Activated CD4-positive, alpha-beta T cell treated with anti-CD3 and anti-CD28 coated beads for 4 hours (primary cell): ENCODE data around the gene PPEF2.
A peak's percentile ranks its signal among the peaks of the same experiment; 100 is the strongest.
"Not testable (repeated sequence)": the region's sequence is repeated elsewhere in the genome, so short reads cannot be mapped to it uniquely, and the experiment has no call there.

ENCODE experiments used
- DNase-seq, 2 donors: peaks; one replicate each; pipeline ENCODE4 v3.0.0-alpha.2; 2020

PPEF2 gene, protein sequence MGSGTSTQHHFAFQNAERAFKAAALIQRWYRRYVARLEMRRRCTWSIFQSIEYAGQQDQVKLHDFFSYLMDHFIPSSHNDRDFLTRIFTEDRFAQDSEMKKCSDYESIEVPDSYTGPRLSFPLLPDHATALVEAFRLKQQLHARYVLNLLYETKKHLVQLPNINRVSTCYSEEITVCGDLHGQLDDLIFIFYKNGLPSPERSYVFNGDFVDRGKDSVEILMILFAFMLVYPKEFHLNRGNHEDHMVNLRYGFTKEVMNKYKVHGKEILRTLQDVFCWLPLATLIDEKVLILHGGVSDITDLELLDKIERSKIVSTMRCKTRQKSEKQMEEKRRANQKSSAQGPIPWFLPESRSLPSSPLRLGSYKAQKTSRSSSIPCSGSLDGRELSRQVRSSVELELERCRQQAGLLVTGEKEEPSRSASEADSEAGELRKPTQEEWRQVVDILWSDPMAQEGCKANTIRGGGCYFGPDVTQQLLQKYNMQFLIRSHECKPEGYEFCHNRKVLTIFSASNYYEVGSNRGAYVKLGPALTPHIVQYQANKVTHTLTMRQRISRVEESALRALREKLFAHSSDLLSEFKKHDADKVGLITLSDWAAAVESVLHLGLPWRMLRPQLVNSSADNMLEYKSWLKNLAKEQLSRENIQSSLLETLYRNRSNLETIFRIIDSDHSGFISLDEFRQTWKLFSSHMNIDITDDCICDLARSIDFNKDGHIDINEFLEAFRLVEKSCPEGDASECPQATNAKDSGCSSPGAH

DNA sequence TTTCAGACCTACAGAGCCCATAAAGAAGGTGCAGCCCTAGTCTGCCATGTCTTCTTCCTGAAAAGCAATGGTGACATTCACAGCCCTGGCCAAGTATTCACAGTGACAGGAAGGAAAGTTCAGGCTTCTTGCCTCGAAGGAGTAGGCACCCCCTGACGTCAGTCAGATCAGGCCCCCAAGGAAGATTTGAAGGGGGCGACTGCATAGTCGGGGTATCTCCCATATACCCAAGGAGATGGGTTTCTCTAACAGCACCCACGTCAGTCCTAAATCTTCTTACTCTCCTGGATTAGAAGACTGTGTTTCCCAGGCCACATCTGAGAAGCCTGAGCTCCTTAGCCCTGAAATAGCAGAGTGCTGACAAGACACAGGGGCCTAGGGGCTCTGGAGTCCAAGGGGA lies at the start of gene PPEF2:
TSS of gene PPEF2 (minus strand) at position 101 of the 400 bp plus-strand sequence. CDS start 6,127 bp downstream, outside the sequence.
- no peak for DNase-seq

DNA sequence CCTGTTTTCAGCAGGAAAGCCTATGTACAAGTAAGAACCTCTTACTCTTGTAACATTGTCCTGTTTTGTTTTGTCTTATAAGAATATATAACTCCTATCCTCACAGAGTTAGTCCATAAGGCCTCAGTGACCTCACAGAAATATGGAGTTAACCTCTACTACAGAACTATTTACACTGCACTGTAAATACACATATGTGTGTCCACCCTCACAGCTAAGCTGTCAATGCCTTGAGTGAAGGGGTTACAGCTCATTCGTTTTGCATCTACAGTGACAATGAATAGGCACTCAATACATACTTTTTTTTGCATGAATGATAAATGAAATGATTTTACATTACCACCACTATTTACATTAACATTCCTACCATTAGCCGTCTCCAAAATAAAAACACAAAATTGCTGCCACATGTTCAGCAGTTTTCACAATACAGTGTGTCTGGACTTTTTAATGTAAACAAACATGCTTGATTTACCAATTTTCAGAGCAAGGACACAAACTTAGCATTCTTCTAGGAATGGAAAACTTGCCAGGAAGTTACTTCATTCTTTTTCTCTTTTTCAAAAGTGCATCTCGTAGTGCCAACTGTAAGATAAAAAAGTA lies 48.1 kb upstream of the PPEF2 start:
- DNase-seq = no peak

DNA sequence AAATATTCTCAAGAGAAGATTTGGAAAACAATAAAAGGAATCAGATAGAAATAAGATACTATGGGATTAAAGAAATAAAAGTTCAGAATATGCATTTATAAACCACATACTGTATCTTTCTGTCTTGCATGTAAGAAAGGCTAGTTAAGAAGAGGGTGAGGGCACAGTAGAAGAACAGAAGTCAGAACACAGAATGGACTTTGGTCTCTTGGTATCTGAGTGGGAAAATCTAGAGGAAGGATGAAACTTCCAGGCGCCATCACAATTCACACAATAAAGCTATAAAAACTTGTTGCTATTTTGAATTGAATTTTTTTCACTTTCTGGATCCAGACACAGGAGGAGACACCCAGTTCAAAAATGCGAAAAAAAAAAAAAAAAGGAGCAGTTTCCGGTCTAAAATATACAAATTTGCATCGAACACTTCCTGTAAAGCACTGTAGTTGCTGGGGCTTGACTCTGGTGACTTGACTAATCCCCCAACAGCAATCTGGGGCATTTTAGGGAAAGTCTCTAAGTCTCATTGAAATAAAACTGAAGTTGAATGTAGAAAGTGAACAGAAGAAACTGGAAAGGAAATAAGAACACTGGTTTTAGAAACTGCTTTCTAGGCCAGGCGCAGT lies 46.7 kb upstream of the PPEF2 start:
- no peak for DNase-seq

DNA sequence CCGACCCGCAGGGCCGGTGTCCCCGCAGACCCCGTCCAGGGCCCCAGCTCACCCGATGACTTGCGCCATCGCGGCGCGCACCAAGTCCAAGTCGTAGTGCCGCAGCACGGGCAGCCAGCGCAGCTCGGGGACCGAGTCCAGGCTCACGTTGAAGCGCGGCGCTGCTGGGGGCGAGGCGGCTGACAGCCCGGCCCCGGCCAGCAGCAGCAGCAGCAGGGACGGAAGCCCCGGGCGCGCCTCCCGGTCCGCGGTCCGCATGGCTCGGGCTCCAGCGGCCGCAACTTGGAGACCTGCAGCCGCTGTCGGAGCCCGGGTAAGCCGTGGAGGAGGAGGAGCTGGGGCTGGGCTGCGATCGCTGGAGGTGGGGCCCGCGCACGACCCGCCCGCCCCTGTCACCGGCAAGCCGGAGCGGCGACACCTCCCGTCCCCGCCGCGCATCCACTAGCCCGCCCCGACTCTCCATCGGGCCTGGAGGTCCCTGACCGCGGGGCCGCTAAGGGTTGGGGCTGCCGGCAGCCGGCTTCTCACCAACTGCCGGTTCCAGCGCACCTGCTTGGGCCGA lies 38.5 kb upstream of the PPEF2 start, which contains the start of gene NAAA:
TSS of gene NAAA (minus strand) at position 322 of the 562 bp plus-strand sequence. CDS start at position 258, 64 bp downstream.
- peak; percentile 74 for DNase-seq

DNA sequence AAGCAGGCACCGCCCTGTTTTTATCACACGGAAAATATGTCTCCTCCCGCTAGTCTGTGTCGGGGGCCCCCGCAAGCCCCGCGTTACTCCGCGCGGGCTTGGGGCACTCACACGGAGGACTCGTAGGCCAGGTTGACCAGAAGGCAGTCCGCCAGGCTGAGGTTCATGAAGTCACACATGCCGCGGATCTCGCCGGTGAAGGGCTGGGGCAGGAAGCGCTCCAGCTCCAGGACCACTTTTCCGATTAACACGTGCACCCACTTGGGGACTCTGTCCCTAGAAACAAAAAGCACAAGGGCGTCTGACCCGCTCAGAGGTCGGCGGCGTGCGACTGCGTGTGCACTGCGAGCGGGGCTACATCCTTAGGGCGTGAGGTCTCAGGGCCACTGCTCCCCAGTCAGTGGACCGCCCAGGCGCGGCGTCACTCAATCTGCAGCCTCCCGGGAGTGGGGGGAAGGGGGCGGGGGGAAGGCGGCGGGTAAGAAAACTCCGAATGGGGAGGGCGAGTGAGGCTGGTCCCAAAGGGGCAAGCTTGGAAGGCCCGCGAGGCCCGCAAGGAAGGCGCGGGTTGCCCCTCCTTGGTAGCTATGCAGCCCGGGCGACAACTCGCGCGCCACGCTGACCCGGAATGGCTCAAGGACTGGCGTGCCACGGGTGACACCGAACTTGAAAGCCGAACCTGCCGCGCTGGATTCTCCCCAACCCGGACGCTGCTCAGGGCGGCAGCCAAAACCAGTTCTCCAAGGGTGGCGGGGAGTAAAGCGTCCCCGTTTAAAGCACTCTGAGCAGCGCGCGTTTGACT lies 37.8 kb upstream of the PPEF2 start:
- DNase-seq = peak; percentile 68 to 71

DNA sequence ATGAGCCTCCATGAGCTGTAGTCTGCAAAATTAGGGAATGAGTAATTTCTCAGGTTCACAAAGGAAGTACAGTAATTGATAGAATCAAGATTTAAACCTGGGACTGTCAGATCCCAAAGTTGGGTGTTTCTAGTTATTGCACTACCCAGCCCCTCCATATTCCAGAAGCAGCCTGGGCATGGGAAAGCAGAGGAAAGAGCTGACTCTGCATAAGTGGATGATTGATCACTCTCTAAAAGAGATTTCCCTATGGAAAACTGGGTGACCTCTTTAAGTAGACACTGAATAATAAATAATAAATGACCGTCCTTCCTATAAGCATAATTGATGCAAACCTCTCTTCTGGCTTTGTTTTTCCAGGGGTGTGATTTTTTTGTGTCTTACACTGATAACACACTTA lies 33.4 kb upstream of the PPEF2 start:
- DNase-seq = no peak

DNA sequence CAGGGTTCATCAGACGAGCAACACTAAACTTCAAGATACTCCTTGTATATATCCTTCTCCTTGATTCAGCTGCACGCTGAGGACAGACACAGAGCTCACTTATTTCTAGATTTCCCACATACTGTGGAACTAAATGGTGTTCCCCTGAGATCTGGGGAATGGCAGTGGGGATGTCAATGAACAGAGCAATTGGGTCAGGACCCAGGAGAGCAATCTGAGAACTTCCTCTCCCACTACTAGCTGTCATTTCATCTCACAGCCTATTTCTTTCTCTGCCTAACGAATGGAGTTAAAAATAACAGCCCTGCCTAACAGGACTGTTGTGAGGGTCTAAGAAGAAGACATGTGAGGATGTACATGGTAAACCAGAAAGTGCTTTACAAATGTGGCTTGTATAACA lies 27.9 kb upstream of the PPEF2 start:
- DNase-seq = no peak

DNA sequence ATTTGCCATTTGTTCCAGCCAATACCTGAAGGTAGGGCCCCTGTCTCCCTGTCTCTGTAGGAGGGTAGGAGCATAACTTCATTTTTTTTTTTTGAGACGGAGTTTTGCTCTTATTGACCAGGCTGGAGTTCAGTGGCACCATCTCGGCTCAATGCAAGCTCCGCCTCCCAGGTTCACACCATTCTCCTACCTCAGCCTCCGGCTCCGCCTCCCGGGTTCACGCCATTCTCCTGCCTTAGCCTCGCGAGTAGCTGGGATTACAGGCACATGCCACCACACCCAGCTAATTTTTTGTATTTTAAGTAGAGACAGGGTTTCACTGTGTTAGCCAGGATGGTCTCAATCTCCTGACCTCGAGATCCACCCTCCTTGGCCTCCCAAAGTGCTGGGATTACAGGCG lies 22.7 kb upstream of the PPEF2 start:
- DNase-seq = not testable (repeated sequence)

DNA sequence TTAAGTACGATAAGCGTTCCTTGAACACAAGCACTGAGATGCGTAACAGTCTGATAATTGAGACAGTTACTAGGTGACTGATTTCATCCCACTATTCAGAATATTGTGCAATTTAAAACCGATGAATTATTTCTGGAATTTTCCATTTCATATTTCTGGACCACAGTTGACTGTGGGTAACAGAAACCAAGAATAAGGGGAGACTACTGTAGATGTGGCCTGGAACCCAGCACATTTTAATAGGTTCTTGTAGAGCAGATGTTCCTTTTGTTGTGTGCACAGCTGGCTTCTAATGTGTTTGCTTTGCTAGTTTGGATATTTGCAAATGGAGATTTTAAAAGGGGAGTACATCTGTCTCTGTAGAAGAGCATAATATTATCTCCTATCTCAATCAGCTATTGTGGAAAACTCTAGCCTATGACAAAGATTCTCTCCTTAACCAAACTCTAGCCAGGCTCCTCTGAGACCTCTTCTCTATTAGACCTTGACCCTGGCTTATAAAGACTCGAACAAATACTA lies 22.1 kb upstream of the PPEF2 start:
- DNase-seq = no peak

DNA sequence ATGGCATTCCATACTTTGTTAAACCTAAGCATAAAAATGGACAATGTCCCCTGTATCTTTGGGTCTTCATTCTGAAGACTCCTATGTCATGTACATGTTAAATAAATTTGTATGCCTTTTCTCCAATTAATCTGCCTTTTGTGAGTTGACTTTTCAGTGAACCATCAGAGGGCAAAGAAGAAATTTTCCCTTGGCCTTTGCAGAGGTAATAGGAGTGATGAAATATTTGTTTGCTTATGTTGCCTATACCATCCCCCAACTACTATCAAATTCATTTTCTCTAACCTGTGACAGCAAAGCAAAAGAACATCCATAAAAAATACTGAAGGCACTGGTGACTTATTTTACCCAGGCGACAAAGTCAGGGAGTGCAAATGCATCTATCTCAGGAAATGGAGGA lies 20.3 kb upstream of the PPEF2 start:
- DNase-seq = no peak

DNA sequence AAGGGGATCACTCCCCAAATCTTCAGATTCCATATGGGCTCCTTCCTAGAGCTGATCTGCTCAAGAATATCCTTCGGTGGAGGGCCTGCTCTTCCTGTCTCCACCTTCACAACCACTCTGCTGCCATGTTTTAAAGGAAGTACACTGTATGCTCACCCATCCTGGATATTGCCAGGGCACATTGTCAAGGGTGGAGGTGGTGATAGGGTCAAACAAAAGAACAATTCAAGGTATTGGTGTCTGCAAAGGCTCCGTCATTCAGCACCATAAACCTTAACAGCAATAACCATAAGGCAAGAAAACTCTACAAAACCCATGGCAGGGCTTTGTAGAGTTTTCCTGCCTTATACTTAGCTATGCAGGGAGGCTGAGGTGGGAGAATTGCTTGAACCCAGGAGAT lies 19.7 kb upstream of the PPEF2 start:
- DNase-seq = no peak

DNA sequence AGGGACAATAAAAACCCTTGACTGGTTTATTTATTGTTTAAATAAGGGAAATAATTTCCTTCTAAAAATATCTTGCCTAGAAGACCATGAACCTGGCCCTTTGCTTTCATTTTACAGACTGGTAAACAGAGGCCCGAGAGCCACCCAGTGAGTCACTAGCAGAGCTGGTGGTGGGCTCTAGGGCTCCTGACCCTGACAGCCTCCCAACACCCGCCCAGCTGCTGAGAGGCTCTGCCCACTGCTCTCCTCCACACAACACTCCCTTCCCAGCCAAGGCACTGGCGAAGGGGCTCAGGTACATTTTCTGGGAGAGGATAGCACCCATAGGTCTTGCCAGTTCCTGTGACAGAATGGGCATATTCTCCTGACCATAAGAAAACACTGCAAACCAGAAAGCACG lies 18.1 kb upstream of the PPEF2 start:
- no peak for DNase-seq

DNA sequence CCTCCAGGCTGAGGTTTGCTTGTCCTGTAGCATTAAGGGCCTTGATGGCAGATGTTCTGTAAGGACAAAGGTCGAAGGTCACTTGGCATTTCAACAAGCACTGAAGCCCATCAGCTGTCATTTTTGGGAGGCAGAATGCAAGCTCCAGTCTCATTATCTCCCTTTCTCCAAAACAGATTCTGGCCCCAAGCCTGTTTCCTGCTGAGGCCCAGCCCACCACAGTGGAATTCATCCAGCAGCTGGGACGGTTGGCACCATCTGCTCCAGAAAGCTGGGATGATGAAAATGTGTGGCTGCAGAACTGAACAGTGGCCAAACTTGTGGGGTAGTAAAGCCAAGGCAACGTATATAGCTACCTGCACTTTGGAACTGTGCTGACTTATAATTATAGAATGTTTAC lies 17.7 kb upstream of the PPEF2 start:
- no peak for DNase-seq

DNA sequence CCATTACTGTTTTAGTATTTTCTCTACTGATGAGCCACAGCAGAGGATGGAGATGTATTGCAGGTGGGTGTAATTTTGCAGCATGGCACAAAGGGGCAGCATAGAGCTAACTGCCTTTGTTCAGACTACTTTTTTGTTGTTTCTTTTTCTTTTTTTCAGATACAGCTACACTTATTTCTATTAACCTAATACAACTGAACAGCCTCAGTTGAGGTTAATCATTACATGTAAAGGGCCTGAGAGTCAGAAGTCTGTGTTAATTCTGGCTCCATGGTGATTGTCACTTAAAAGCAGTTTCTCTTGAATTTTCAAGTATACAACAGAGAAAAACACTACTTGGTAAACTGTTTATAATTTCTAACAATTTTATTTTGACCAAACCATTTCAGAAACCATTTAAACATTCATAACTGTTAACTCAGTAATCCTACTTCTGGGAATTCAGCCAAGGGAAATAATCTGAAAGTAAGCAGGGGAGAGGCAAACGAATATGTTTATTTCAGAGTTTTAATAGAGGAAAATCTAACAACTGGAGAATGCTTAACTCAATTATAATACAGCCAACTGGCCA lies 13.9 kb upstream of the PPEF2 start:
- peak in 1 of 2 donors; percentile 18 for DNase-seq

DNA sequence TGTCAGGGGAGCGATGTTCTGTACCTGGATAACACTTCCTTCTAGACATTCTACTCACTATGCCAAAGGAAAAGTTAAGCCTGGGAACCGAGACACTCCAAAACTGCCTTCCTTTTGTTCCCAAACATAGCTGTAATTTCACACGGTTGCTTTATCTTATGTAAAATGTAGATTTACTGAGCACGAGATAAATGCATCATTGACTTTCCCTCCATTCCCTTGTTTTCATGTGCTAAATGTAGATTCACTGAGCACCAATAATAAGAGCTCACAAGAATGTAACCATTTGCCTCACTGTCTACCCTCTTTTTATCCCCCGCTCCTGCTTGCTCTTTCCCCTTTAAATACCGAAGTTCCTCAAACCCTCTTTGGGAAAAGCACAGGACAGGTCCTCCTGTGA lies 10.7 kb upstream of the PPEF2 start:
- no peak for DNase-seq

DNA sequence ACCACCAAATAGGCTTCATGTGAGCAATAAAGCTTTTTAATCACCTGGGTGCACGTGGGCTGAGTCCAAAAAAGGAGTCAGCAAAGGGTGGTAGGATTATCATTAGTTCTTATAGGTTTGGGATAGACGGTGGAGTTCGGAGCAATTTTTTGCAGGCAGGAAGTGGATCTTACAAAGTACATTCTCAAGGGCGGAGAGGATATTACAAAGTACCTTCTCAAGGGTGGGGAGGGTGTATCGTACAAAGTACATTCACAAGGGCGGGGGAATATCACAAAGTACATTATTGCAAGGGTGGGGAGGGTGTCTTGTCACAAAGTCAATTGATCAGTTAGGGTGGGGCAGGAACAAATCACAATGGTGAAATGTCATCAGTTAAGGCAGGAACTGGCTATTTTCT lies 8.6 kb upstream of the PPEF2 start:
- DNase-seq = not testable (repeated sequence)

DNA sequence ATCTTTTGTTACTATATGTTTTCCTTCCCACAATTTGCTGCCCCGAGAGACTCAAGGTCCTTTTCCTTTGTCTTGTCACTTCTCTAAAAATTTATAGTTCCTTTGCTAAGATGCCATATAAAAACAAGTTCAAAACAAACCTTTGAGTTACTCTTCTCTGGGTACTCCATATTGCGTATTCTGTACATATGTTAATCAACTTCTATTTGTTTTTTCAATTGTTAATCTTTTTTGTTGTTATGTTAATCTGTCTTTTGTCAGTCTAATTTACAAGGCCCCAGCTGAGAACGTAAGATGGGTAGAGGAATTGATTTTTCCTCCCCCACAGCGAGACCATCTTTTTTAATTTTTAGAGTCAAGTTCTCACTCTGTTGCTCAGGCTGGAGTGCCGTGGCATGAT lies 7.2 kb upstream of the PPEF2 start:
- DNase-seq = no peak

DNA sequence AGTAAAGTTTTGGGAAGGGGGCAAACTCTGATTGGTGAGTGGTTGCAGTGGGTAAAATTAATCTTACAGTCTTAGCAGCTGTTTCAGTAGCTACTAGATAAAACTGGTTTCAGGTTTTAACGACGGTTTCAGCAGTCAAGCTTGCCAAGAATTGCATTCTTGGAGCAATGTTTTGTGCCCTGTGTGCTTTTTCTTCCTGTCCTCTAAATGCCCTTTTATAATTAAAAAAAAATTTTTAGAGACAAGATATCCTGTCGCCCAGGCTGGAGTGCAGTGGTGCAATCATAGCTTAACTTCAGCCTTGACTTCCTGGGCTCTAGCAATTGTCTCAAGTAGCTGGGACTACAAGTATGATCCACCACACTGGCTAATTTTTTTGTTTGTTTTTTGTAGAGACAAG lies 6.3 kb upstream of the PPEF2 start:
- DNase-seq = no peak

DNA sequence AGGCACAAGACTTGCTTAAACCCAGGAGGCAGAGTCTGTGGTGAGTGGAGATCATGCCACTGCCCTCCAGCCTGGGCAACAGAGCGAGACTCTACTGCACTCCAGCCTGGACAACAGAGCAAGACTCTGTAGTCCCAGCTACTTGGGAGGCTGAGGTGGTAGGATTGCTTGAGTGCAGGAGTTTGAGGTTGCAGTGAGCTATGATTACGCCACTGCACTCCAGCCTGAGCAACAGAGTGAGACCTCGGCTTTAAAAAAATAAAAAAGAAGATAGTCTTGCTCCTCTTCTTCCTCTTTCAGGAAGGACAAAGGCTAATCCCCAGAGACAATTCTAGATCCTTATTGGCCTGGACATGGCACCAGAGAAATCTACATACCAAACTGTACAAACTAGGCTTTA lies 5.7 kb upstream of the PPEF2 start:
- DNase-seq = no peak

DNA sequence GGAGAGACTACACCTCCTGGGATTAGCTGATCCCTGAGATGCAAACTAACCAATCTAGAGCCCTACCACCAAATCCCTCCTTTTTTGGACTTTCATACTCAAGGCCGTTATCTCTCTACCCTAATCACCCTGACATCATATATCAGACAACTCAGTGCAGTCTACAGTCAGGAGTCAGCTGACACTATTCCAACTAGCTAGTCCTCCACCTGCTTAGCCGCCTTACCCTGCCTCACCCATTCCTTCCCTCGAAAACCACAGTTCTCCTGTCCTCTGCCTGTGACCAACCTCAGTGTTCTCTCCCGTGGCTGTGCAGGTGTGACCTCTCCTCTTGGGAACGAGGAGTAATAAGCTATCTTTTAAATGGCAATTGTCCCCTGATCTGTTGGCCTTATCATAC lies 1.8 kb upstream of the PPEF2 start:
- no peak for DNase-seq

DNA sequence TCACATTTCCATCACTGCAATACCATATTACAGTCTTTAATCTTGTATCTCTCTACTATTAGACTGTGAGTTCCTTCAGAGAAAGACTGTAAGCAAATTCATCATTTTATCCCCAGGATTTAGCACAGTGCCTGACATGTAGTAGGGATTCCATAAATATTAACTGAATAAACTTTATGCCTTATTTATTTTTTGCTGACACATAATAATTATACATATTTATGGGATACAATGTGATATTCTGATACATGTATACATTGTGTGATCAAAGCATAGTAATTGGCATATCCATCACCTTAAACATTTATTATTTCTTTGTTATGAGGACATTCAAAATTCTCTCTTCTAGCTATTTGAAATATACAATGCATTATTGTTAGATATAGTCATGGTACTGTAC lies 3.7 kb downstream of the PPEF2 start:
- no peak for DNase-seq
